Muscle of arm (tissue), 12 donors: ENCODE measurements around the gene GOLGA6C. TPM values are rescaled to one million over a fixed set of nuclear protein-coding genes. Genes with fewer than 3 reads are reported as not detected.
"Not testable (repeated sequence)": the region's sequence is repeated elsewhere in the genome, so short reads cannot be mapped to it uniquely, and the experiment has no call there.

Source experiments
- DNase-seq: peaks from one replicate; pipeline ENCODE4 v3.0.0-alpha.2; 2013
- polyA plus RNA-seq, 12 donors: library from polyadenylated mRNA; unstranded; fragments of 120-200 nt; gene quantifications; one replicate each; pipeline ENCODE4 v1.2.1, GENCODE V29; 2013; ENCODE audit not compliant: insufficient read length in 12 of 12

GOLGA6C gene
- polyA plus RNA-seq, 12 donors = 0.09 TPM; not detected in 11

GRCh38 chr15:75313116-75313845 is 55.1 kb downstream of the GOLGA6C start:
- DNase-seq = no peak

GRCh38 chr15:75314552-75315290 is 56.6 kb downstream of the GOLGA6C start:
- no peak for DNase-seq

DNA sequence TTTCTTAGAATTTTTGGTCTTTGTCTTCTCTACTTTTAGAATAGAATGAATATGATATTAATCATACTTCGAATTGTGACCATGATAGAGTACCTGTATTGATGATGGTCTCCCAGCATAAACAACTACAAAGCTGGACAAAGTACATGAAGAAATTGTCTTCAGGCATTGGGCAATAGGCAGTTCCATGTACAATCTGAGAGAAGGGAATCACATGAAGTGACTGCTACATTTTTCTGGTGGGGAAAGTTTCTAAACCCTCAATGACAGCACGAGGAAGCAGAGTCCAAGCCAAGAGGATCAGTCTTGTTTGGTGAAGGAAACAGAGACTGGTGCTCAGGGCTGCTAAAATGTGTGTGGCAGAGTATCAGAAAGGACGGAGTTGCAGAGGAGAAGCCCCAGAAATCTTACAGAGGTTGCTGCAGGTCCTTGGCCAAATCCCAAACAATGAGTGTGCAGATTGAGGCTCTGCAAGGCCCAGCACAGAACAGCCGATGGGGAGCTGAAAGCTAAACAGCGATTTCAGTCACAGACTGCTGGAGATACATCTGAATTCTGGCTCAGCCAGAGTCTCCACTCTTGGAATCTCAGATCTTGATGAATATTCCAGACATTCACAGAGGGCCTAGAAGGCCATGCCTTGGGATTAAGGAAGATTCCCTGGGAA is 61.2 kb downstream of the GOLGA6C start:
- not testable (repeated sequence) for DNase-seq

Other genes with a start within 250 kb of the GOLGA6C start
- gene PPCDC, start 234.7 kb upstream of the GOLGA6C start, polyA plus RNA-seq = 1 to 10 TPM in 10 of 12 donors, not detected in 2; 4.5 to 9.7 (median 7.1) TPM
- gene C15orf39, start 56.5 kb upstream of the GOLGA6C start, polyA plus RNA-seq = 10 to 100 TPM in 6 of 12 donors, 1 to 10 TPM in 5, not detected in 1; 7.6 to 19.2 (median 10.1) TPM
- gene GOLGA6D, start 24.5 kb downstream of the GOLGA6C start, polyA plus RNA-seq = 1 to 10 TPM in 1 of 12 donors, under 1 TPM in 8, not detected in 3; 0.10 to 1.5 (median 0.34) TPM
- gene COMMD4, start 77.7 kb downstream of the GOLGA6C start, polyA plus RNA-seq = 10 to 100 TPM in 11 of 12 donors, not detected in 1; 31.6 to 47.4 (median 37.6) TPM
- gene NEIL1, start 88.7 kb downstream of the GOLGA6C start, polyA plus RNA-seq = 10 to 100 TPM in 4 of 12 donors, 1 to 10 TPM in 7, not detected in 1; 4.4 to 24.5 (median 7.8) TPM
- gene MAN2C1, start 110.3 kb downstream of the GOLGA6C start, polyA plus RNA-seq = 100 to 1,000 TPM in 5 of 12 donors, 10 to 100 TPM in 6, not detected in 1; 60.3 to 175 (median 94.7) TPM
- 10 to 100 TPM in 11 of 12 donors, not detected in 1; 29.6 to 50.8 (median 31.9) TPM for gene SIN3A, start 193.4 kb downstream of the GOLGA6C start, polyA plus RNA-seq